Fibroblast of lung (primary cell): Measurements from ENCODE around the gene ASTN2.

Experiments
- CTCF ChIP-seq, 2 donors: IDR thresholded peaks in 1 of 2; conservative IDR thresholded peaks in 1 of 2; 1 replicate in 1 of 2; 2 replicates in 1 of 2; pipeline ENCODE4 v1.5.1; 2011 to 2012; ENCODE audit warnings: low read length in 2 of 2, control low read depth in 1 of 2, inconsistent platforms in 1 of 2, low read depth in 1 of 2, mild to moderate bottlenecking in 1 of 2
- EZH2 ChIP-seq: IDR thresholded peaks from 2 replicates; pipeline ENCODE4 v1.5.1; 2012; ENCODE audit warnings: low read length, control low read depth, mild to moderate bottlenecking; ENCODE audit errors: missing control alignments

- no peak for TF ChIP-seq CTCF (conservative IDR thresholded peaks at IDR 0.05 in 1 of 2, IDR thresholded peaks at IDR 0.05 in 1 of 2; ENCODE audit: low read depth in 1 of 2, low read length in 2 of 2)
- no peak for TF ChIP-seq EZH2
Observed at GRCh38 chr9:117205806-117206205, 209.1 kb downstream of the ASTN2 start.
